Right atrium auricular region (tissue), 2 donors: ENCODE results near the gene STXBP3. TPM values are rescaled to one million over a fixed set of nuclear protein-coding genes. Genes with fewer than 3 reads are reported as not detected.

ENCODE experiments used
- DNase-seq: peaks from one replicate; pipeline ENCODE4 v3.0.0-alpha.2; 2019; ENCODE audit warnings: low spot score
- H3K27ac ChIP-seq, 2 donors: fragments of 200-600 bp; sonication (generic); 1 replicate in 1 of 2; 2 replicates in 1 of 2; pipeline ENCODE4 v1.5.1; 2016 to 2019
- H3K27me3 ChIP-seq, 2 donors: fragments of 200-600 bp; sonication (generic); one replicate each; pipeline versions ENCODE4 v1.5.1 to v1.6.0; 2017 to 2019
- H3K36me3 ChIP-seq: fragments of 200-600 bp; sonication (generic); one replicate; pipeline ENCODE4 v1.5.1; 2016
- H3K4me1 ChIP-seq, 2 donors: fragments of 200-600 bp; sonication (generic); one replicate each; pipeline versions ENCODE4 v1.5.1 to v1.6.0; 2017 to 2019
- H3K4me3 ChIP-seq, 2 donors: fragments of 200-600 bp; sonication (generic); 1 replicate in 1 of 2; 2 replicates in 1 of 2; pipeline ENCODE4 v1.5.1; 2017 to 2019; ENCODE audit warnings: mild to moderate bottlenecking in 1 of 2, moderate library complexity in 1 of 2
- H3K9me3 ChIP-seq, 2 donors: fragments of 200-600 bp; sonication (generic); one replicate each; pipeline ENCODE4 v1.5.1; 2019
- CTCF ChIP-seq, 2 donors: fragments of 200-600 bp; sonication (generic); IDR thresholded peaks; one replicate each; pipeline ENCODE4 v1.5.1; 2019; ENCODE audit warnings: antibody characterized with exemption in 2 of 2
- total RNA-seq, 2 donors: library from RNA; depleted of rRNA; stranded (reverse); fragments of >200 nt; gene quantifications; one replicate each; pipeline ENCODE4 v1.1.0, GENCODE V29; 2016

STXBP3 gene
- total RNA-seq, 2 donors from 2014 or later = 26.4 to 27.7 TPM

- H3K27me3 ChIP-seq = no peaks in the 10 kb centered on the region
- no peaks in the 10 kb centered on the region for H3K9me3 ChIP-seq
- H3K27ac ChIP-seq = peak overlapping the region; percentile 99
- DNase-seq = no peak
- H3K4me1 ChIP-seq = peaks cover 0 to 18% of the 10 kb centered on the region in 2 donors
- H3K36me3 ChIP-seq = no peaks in the 10 kb centered on the region
- TF ChIP-seq CTCF (IDR thresholded peaks at IDR 0.05) = no peak
- H3K4me3 ChIP-seq = peak overlapping the region in 1 of 2 donors; percentile 97
Observed at GRCh38 chr1:108745980-108746381, 493 bp upstream of the STXBP3 start.

- no peak for TF ChIP-seq CTCF (IDR thresholded peaks at IDR 0.05)
Observed at GRCh38 chr1:108747171-108747850, 837 bp downstream of the STXBP3 start.

GRCh38 chr1:108747898-108748297 lies 1.4 kb downstream of the STXBP3 start:
- Histone ChIP-seq H3K4me3 (no peak overlapping the region), H3K27me3 (no peaks in the 10 kb centered on the region), H3K9me3 (no peaks in the 10 kb centered on the region), H3K27ac (peak overlapping the region in 1 of 2 donors; percentile 99), H3K4me1 (peaks cover 0 to 18% of the 10 kb centered on the region in 2 donors), H3K36me3 (peaks cover 1% of the 10 kb centered on the region)
- DNase-seq = no peak
- no peak for TF ChIP-seq CTCF (IDR thresholded peaks at IDR 0.05)

More at GRCh38 chr1:108747171-108747850, 837 bp downstream of the STXBP3 start:
- Histone ChIP-seq H3K36me3 (no peaks in the 10 kb centered on the region), H3K4me1 (peaks cover 0 to 18% of the 10 kb centered on the region in 2 donors), H3K9me3 (no peaks in the 10 kb centered on the region), H3K27me3 (no peaks in the 10 kb centered on the region), H3K4me3 (peak overlapping the region; percentile 94 to 97), H3K27ac (peak overlapping the region; percentile 99)
- DNase-seq = peak; percentile 91

- TF ChIP-seq CTCF (IDR thresholded peaks at IDR 0.05) = no peak
- no peak for DNase-seq
- Histone ChIP-seq H3K4me3 (no peak overlapping the region), H3K36me3 (peaks cover 13% of the 10 kb centered on the region), H3K27ac (no peak overlapping the region), H3K27me3 (no peaks in the 10 kb centered on the region), H3K4me1 (peaks cover 0 to 18% of the 10 kb centered on the region in 2 donors), H3K9me3 (no peaks in the 10 kb centered on the region)
Observed at GRCh38 chr1:108749081-108749480, 2.6 kb downstream of the STXBP3 start.

- no peaks in the 10 kb centered on the region for H3K27me3 ChIP-seq
- peaks cover 19% of the 10 kb centered on the region for H3K36me3 ChIP-seq
- peaks cover 0 to 18% of the 10 kb centered on the region in 2 donors for H3K4me1 ChIP-seq
- H3K27ac ChIP-seq = no peak overlapping the region
- H3K4me3 ChIP-seq = no peak overlapping the region
- no peaks in the 10 kb centered on the region for H3K9me3 ChIP-seq
- no peak for DNase-seq
- no peak for TF ChIP-seq CTCF (IDR thresholded peaks at IDR 0.05)
Observed at GRCh38 chr1:108750476-108751181, 4.2 kb downstream of the STXBP3 start.
